GM19035 (cell line): ENCODE data around the gene LPP.

Experiments
- ATAC-seq: cut with Tn5 transposase; IDR thresholded peaks from one replicate; pipeline ENCODE4 v1.9.1; 2021; ENCODE audit not compliant: unreplicated experiment

Gene LPP

DNA sequence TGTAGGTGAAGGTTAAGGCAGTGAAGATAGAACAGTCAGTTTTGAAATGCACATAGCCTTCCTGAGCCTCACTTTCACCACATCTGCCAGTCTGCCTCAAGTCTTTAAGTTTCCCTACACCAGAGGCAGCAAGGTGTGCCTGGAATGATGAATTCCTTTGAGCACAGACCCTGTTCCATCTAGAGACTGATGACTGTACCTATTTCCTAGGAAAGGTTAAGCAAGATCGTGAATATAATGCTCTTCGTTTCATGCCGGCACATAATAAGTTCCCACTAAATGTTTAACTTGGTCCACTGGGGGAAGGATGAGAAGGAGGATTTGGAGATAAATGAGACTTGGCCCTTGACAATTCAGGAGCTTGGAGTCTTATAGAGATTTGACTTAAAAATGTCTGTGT, 141.9 kb downstream of the LPP start:
- no peak for ATAC-seq

DNA sequence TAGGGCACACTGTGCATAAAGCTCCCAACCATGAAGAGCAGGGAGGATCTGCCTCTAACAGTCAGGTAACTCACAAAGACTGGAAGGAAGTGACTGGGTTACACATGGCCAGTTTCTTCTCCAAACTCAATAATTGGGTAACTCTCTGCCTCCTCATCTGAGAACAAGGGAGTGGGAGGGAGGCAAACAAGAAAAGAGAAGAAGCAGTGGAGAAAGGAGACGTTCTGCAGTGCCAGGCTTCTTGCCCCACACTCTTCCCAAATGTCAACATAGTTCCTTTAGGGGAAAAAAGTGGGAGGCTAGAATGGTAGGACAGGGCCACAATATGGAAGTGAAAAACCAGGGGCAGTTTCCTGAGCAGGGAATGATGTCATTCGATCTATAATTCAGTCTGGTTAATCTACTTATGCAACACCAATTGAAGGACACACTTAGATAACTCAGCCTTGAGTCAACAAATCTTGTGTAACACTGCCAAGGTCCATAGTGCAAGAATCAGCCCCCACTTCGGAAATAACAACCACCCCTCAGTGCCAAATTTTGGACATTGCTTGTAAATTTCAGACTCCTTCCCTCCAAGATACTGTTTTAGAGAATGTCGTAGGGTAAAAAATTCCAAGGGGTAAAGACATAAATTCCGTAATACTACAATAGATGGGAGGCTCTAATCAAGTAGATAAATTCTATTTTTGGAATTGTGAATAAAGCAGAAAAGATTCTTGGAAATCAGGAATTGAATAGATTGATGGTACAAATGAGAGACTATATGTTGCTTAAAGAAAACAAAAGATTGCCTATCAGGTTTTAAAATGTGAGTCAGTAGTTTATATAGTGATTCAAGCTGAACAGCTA, 143.0 kb downstream of the LPP start:
- ATAC-seq = no peak

DNA sequence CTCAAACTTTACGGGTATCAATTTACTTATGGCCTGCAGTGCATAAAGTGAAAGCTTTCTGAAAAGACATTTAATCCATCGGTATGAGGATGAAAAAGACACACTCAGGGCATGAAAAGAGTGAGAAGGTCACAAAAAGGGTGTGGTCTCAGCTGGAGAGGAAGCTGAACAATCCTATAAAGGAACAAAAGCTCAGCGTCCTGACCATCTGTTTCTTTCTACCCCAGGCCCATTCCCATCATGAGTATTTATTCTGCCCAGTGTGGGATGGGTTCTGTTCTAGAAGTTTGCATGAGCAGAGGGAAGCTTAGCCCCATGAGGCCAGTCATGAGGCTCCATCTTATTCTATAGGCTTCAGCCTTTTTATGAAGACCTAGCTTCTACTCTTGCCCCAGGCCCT, 144.6 kb downstream of the LPP start:
- no peak for ATAC-seq

DNA sequence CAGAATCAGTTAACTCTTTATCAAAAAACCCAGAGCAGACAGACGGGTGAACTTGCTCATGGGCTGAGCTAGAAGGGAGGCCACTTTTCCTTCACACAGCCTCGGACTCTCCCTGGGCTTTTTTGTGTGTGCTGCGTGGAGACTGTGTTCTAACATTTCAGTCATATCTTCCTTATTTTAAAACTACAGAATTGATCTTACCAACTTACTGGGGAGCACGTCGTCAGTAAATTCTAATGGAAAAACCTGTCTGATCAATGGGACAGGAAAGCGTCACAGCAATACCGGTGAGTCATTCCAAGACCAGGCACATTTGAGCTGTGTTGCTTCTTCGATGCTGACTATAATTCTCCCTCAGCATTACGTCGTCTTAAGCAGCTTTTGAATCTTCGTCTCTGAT, 145.1 kb downstream of the LPP start:
- ATAC-seq = no peak

DNA sequence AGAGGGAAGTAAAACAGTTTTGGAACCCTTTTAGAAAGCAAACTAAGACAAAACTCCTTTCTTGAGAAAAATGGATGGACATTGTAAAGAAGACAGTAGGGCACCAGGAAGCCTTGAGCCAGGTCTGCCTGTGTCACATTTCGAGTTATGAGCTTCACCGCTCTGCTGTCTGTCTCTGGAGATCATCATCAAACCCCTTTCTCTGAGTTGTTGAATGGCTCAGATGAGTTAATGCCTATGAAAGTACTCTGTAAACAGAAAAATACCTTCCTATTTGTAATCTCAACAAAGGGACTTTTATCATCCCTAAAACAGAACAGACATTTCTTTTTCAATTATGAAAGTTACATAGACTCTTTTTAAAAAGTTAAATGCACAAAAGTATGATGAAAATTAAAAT, 145.8 kb downstream of the LPP start:
- ATAC-seq = no peak

DNA sequence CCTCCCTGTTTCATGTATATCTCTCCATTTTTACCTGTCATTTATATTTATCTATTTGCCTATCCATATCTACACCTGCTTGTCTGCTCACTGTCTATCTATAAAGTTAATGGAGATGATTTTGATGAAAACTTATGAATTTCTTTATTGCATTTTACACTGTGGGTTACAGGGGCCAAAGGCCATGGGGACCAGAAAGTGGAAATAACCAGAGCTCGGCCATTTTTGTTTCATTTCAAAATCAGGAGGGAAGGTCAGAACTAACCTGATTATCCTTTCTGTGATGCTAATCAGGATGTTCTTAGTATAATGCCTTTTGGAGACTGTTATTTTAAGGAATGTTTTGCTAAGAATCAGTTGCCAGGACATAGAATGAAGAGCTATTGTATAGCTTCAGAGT, 147.2 kb downstream of the LPP start:
- ATAC-seq = no peak

DNA sequence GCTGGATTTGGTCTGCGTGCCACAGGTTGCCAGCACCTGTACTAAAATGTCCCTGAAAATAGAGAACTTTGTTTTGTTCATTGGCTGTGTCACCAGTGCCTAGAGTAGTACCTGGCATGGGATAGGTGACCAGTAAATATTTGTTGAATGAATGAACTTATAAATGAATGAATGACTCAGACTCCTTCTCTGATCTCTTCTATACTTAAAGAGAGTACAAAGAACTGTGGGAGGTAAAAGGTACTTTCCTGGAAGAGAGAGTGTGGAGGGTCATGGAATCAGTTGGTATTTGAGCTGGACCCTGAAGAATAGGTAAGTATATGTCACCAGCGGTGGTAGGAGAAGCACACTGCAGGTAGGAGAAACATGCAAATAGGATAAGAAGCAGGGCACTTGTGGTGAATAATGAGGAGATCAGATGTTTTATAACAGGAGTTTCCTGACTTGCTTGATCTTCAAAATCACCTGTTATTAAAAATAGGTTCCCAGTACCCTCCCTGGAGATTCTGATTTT, 149.4 kb downstream of the LPP start:
- ATAC-seq = no peak

DNA sequence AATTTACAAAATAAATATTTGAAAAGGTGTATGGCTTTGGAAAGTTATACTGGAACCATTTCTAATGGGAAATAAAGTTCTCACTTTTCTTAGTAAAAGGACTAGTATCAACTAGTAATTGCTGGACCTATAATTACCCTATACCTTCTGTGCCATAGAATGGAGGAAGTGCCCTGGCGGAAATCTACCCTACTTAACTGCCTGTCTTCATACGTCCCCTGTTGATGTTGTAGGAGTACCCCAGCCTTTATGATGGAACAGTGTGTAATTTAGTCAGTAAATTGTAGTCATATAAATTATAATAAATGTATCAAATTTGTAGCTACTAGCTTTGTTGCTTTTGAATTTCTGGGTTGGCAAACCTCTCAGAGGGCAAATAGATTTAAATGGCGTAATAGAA, 149.9 kb downstream of the LPP start:
- ATAC-seq = no peak

DNA sequence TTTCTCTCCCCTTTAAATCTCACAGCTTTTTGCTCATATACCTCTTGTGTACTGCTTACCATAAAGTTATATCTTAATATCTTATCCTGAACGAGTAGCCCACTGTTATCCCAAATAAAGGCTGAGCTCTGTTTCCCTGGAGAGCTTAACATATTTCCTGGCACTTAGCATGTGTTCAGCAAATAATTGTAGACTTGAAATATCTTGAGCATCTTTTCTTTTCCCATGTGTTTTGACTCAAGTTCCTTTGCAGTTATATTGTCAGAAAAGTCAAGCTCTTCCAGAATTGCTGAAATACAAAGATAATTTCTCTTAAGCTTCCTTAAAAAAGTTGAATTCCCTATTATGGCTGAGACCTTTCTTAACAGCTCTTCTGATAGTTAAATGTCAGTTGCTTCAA, 150.5 kb downstream of the LPP start:
- ATAC-seq = no peak

DNA sequence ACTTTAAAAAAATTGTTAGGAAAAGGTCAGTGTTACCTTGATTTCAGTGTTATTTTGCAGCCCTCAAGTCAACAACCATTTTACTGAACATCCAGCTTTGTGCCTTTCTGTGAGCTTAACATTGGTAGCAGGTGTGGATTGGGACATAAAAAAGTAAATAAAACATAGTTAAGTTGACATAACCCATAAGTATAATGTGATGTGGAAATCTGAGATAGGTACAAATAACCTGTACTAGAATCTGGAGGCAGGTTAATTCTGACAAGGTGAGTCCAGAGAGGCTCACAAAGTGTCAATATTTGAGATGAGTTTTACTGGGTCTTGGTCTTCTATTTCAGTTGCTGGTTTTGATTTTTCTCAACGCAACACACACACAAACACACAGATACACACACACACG, 151.3 kb downstream of the LPP start:
- ATAC-seq = no peak

DNA sequence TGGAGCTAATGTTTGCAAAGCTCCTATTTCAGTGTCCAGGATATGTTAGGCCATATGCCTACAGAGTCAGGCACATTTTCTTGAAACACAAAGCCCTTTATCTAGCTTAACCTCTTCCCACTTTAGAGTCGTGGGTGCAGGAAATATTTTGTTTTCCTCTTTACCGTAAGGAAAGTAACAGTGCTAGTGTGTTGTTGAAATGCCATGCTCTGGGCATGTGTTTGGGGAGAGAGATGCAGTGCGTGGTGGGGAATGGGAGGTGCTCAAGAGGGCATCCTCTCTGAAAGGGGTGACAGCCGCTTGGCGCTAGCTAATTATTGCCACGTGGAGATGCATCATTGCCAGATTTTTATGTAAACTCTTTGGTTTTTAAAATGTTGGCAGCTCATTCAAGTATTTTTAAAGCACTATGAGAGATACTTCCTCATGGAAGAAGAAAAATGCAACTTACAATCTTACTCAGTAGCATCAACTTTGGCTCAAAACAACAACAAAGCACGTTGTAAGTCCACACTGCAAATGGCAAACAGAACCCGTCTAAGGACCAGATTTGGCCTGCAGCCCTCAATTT, 152.6 kb downstream of the LPP start:
- no peak for ATAC-seq

DNA sequence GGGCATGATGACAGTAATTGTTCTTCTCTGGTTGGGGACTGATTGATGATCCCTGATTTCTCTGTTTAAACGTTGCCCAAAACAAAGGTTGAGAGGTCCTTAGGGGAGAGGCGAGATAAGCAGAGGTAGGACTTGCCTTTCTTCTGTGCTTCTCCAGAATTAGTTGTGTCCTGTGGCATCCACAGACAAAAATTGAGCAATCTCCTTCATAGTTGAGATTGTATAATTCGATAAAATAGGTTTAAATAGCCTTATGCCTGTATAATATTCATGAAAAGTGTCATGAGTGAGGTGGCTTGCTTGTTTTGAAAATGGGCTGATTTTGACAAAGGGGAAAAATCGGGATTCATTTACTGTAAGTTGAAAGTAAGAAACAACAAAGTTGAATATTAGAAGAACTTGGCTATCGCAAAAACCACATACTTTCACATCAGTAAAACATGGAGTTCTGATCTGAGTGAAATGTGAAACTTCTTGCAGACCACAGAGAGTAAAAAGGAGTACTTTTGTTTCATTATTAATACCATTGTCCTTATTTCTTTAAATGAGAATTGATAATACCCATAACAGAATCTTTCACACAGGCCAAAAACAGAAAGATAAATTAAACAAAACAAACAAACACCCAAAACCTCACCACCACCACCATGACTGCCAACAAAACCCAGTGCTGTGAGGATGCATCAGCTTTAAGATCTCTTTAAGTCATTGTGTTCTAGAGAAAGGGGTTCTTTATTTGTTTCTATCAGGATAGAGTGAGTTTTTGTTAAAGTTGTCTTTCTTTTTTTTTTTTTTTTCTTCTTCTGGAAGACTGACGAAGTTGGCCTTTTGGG, 155.7 kb downstream of the LPP start:
- ATAC-seq = peak; percentile 97

DNA sequence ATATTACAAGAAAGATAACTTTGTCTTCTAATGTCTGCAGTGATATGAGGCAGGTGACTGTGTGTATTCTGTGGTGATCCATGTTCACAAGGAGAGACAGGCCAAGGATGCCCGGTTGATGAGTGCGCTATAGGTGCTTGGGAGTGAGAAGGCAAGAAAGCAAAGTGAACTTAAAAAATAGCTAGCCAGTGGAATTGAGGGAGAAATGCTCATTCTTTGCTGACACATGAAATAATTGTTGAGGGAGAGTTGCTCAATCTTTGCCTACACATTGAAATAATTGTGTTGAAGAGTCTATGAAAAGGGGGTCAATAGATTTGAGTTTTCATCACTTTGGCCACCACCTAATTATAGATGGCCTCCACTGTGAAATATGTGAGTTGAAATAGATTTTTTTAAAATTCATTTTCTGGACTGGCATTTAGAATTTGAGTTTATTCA, 156.3 kb downstream of the LPP start:
- ATAC-seq = no peak

DNA sequence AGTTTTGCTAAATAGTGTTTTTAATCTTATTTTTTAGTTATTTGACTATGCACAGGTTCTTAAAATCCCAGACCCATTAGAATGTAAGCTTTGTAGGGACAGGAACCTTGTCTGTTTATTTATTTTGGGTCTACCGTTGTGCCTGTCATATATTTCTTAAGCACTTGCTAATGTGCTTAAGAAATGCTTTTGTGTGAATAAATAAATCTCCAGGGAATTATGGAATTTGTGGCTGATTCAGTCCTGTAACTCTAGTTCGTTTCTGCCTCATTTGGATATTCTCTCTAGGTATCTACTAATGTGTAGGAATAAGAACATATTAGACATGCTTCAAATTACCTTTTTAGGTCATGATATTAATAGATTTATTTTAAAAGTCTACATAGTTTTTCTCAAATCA, 161.6 kb downstream of the LPP start:
- ATAC-seq = no peak

DNA sequence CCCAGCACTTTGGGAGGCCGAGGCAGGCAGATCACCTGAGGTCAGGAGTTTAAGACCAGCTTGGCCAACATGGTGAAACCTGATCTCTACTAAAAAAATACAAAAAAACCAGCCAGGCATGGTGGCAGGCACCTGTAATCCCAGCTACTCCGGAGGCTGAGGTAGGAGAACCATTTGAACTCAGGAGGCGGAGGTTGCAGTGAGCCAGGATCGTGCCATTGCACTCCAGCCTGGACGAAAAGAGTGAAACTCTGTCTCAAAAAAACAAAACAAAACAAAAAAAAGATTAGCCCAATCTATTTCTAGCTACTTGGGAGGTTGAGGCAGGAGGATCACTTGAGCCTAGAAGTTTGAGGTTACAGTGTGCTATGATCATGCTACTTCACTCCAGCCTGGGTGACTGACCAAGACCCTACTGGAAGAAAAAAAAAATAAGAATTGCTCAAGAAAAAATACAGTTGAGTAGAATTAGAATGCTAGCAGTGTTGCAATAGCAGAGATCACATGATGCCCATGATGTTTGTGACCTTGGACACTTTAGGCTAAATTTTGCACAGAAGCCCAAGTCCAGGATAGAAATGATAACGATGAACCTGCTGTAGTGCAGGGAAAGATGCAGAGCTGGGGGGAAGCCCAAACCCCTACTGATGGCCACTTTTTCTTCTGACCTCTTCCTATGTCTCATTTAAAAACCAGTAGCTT, 162.2 kb downstream of the LPP start:
- ATAC-seq = no peak

DNA sequence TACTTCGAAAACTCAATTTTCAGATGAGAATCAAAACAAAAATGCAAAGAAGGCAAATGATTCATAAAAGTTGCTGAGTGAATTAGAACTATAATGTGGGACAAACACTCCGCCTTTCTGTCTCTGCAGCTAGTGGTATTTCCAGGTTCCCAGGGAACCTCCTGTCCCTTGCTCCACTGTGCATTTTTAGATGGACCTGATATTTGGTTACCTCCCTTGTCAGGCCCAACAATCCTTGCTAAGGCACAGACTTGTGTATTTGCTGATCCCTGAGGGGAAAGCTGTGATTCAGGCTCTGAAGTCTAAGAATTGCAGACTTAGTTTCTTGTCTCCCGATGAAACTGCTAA, 162.7 kb downstream of the LPP start:
- no peak for ATAC-seq

DNA sequence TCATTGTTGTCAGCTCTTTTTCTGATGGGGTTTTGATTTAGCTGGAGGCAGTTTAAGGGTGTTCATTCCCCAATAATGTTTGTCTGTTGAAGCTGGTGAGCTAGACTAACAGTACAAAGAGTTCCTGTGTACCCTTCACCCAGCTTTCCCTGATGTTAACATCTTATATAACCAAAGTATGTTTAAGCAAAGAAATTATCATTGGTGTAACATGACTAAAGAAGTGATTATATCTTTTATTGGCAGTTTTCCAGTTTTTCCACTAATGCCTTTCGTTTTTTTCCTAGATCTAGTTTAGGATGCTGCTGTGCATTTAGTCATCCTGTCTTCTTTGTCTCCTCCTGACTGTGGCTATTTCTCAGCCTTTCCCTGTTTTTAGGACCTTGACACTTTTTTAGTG, 165.6 kb downstream of the LPP start:
- ATAC-seq = no peak

DNA sequence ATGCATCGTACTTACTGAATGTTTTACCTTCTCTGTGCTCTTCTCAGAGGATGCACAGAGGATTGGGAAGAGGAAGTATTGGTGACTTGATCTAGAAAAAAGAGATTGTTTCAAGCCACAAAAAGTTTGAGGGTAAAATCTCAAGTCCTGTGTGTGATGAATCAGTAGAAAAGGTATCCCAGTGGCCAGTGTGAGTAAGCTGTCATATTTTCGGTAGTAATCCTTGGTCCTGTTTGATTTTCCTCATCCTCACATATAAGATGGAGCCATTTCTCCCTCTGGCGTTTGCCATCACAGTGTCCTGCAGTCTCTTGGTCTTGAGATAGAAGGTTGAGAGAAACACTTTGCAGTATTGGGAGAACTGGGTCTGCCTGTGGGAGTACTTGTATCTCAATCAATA, 166.8 kb downstream of the LPP start:
- ATAC-seq = no peak

DNA sequence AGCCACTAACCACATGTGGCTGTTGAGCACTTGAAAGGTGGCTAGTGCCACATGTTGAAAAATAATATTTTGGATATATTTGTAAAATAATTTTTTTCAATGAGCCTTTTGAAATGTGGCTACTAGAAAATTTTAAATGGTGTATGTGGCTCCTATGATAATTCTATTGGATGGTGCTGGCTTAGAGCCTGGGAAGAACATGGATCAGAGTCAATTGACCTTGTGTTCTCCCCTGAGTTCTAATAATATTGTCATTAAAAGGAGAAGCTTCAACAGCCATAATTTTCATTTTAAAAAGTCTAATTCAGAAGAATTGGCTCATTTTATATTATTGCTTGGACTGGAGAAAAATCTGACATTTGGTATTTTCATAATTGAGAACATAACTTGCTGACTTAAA, 167.3 kb downstream of the LPP start:
- no peak for ATAC-seq

DNA sequence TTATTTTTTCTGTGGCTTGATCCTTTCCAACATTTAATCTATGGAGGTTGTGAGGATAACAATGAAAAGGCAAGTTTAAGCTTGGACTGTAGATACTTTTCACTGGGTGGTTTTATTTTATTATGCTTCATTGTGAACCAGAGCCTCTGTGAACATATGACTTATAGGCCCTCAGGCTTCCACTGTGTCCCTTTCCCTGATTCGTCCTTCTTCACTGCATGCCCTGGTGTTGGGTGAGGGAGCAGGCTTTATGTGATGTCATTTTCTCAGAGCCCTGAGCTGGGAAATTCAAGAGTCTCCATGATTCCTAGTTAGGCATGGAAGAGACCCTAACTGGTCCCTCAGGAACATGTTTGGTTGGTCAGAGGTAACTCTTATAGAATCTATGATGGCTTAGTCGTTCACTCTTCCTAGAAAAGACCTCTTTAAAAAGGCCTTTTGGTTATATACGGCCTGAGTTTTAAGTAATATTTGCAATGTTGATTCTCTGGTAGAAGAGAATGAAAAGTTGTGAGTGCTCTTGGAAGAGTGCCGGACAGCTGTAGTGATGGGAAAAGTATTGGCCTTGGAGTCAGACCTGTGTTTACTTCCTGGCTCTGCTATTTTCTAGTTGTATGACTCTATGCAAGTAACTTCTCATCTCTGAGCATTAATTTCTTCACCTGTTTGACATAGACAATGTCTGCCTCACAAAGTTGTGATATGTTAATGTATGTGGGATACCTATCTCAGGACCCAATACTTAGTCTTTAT, 168.4 kb downstream of the LPP start:
- no peak for ATAC-seq
